Putamen (tissue), 1 donor: Measurements from ENCODE around the gene MAT2B.

Source experiments
- DNase-seq: peaks from one replicate; pipeline ENCODE4 v3.0.0-alpha.2; 2016; ENCODE audit warnings: low spot score

The MAT2B gene

DNA sequence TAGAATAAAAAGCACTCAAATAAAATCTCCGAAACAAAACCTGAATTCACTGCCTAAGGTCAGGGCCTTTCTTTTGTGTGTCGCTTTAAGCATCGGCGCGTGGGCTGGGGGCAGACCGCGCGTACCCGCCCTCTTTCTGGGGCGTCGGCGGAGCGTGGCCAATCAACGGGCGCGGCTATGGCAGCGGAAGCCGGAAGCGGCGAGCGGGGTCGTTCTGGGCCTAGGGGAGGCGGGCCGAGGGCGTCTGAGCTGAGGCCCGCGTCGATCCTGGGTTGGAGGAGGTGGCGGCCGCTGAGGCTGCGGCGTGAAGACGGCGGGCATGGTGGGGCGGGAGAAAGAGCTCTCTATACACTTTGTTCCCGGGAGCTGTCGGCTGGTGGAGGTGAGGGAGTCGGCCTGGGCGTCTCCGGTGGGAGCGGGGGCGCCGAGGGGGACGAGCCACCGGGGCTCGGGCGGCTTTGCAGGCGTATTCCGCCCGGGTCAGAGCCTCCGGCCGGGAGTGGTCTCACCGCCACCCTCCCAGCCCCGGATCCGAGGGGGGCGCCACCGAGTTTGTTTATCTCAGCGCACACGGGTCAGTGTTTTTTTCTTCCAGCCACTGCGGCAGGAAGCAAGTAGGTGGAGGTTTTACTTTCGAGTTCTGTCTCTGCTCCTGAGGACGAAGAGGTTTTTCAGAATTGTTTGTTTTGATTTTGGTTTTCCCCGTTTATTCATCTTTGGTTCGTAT is at the start of gene MAT2B:
MAT2B (plus strand) TSS at position 252 of the 727 bp plus-strand sequence; CDS start at position 320, 68 bp downstream.
- peak; percentile 96 for DNase-seq

DNA sequence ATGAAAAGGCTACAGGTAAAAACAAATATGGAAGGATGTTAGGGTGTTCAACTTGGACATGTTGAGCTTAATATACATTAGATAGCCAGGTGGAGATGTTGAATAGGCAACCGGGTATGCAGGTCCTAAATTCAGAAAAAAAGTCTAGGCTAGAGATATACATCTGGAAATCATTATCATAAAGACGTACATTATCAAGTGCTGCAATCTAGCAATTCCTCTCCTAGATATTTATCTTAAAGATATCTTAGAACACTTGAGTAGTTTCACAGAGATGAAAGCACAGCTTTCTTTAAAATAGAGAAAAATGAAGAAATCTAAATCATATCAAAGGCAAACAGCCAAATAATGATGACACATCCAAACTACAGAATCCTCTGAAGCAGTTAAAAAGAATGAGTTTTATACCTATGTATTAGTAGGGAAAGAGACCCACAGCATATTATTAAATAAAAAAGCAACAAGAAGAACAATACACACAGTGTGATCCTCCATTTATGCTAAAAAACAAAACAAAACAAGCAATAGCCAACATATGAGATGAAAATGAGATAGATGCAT is 49.3 kb upstream of the MAT2B start:
- no peak for DNase-seq

DNA sequence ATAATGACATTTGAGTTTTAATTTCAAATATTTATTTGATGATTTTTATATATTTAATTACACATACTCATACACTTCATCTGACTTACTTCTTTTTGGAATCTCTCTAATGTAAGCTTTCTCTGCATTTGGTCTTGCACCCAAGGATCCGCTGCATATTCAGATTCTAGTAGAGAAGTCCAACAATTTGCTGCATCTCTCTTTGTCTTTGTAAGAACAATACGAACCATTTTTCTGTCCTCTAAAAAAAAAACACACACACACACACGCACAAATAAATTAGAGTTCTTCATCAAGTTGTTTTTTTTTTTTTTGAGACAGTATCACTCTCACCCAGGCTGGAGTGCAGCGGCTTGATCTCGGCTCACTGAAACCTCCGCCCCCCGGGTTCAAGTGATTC is 48.6 kb upstream of the MAT2B start:
- DNase-seq: no peak

DNA sequence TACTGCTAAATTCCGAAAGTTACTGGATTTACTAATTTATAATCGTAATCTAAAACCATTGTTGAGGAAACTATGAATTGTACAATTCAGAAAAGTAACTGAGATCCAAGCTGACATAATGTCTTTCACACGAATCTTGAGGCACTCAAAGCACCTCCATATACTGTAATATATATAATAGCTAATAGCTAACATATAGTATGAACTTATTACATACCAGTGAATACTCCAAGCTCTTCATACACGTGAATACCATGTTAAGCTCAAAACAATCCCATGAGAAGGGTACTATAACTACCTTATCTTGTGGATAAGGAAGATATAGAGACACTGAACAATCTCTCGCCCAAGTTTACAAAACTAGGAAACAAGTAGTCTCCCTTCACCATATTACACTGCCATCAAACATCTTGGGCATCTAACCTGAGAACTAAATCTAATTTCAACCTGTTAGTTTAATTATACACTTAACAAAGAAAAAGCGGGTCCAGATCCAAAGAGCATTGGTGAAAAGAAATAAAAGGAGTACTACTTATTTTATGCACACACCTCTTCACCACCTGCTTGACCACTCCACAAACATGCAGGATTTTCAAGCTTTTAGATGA is 46.5 kb upstream of the MAT2B start:
- DNase-seq: no peak

GRCh38 chr5:163459462-163459818 is 46.0 kb upstream of the MAT2B start:
- no peak for DNase-seq

- peak; percentile 99 for DNase-seq
Measured at GRCh38 chr5:163459819-163460561, 45.4 kb upstream of the MAT2B start, which contains the start of gene NUDCD2. NUDCD2 (minus strand) TSS chr5:163460102; CDS start chr5:163460050, 52 bp downstream.

GRCh38 chr5:163460562-163461171 is 44.8 kb upstream of the MAT2B start, which contains the start of gene HMMR:
HMMR (plus strand) TSS chr5:163460632; CDS start chr5:163460693, 61 bp downstream.
- DNase-seq: no peak

DNA sequence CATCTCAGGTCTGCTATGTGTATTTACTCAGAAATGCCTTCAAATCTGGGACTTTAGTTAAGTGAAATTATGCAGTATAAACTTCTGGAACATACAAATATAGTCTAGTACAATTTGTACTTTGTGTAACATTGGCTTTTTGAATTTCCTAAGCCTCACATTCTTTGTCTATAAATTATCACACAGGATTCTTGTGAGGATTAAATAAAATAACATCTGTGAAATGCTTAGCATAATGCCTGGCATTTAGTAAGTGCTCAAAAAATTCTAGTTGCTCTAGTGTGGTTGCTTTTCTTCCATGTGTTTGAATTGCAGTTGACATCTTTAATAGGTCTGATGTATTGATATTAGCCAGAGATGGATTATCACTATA is 42.4 kb upstream of the MAT2B start:
- DNase-seq: no peak

GRCh38 chr5:163467682-163468081 is 37.7 kb upstream of the MAT2B start:
- no peak for DNase-seq

- no peak for DNase-seq
Measured at GRCh38 chr5:163473635-163474243, 31.7 kb upstream of the MAT2B start.

DNA sequence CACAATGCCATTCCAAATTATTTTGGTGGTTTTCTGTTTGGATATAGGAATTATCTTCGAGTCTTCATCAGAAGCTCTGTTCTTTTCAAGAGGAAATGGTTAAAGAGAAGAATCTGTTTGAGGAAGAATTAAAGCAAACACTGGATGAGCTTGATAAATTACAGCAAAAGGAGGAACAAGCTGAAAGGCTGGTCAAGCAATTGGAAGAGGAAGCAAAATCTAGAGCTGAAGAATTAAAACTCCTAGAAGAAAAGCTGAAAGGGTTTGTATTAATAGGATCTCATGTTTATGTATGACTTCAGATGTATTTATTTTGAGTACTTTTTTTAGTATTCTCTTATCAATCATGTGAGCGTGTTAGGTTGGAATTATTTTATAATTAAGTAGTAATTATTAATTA is 30.0 kb upstream of the MAT2B start:
- no peak for DNase-seq

- DNase-seq: no peak
Measured at GRCh38 chr5:163478126-163478981, 27.1 kb upstream of the MAT2B start.

GRCh38 chr5:163478982-163479271 is 26.5 kb upstream of the MAT2B start:
- DNase-seq: no peak

DNA sequence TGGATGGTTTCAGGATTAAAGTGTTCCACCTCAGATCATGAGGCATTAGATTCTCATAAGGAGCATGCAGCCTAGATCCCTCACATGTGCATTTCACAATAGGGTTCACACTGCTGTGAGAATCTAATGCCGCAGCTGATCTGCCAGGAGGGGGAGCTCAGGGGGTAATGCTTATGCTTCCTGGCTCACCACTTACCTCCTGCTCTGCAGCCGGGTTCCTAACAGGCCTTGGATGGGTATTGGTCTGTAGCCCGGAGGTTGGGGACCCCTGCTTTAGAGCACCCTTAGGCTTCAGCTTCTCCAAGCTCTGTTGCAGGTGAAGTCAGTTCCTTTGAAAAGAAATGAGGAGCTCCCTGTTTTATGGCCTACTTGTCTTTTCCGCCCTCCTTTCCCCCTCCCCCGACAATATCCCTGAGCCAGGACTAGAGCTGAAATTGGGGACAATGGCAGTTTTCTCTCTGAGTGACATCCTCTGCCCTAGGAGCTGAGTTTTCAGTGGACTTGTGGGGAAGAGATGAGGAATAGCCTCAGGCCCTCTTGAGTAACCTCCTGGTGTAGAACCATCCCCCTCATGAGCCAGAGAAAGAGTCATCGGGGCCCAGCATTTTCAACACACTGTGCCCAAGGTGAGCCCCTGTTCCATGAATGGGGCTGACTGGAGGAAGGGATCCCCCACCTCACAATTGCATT is 16.2 kb upstream of the MAT2B start:
- DNase-seq: no peak

DNA sequence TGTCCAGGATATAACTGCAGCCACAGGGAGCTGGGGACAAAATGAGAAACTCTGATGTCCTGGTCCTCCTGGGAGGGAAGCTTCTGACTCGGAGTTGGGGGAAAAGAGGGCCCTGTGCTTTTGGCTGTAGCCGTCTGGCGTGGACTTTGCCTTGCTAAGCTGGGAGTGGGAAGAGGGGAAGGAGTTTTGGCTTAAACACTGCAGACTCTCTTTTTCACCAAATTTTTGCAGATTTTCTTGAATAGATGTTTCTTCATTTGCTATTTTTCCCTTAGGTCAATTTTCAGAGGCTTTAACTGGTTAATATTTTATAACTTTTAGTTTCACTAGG is 15.7 kb upstream of the MAT2B start:
- no peak for DNase-seq

- no peak for DNase-seq
Measured at GRCh38 chr5:163496286-163496685, 9.1 kb upstream of the MAT2B start.

DNA sequence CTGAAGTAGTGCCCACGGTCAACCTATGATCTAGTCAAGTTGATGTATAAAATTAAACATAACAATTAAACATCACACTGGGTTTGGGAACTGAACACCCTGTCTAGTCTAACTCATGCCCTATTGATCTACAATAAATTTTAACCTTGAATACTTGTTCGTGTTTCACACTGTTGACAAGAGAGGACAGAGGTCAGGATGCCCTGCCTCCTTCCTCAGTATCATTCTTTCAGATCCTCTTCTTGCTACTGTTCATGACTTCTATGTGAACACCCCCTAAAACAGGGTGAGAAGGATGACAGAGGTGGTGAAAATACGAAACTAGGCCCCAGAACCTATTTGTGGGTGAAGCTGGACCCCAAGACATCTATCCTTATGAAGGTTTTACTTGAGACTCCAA is 8.1 kb upstream of the MAT2B start:
- no peak for DNase-seq

- DNase-seq: no peak
Measured at GRCh38 chr5:163498886-163499285, 6.5 kb upstream of the MAT2B start.

DNA sequence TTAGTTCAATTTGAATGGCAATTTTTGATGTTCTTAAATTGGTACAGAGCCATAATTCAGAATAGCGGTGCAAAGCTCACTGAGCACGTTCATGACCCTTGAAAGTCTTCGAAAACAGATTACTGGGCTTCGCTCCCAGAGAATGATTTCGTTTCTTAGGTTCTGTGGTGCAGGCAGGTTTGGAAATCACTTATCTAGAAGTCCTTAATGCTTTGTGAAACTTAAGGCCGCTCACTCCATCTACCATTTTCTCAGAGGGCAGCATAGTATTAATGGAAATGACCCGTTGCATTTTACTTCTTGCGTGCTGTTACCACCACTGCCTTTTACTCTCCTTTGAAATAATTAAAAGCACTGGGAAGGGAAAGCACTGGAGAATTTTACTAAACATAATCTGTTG is 2.9 kb upstream of the MAT2B start:
- DNase-seq: no peak
